ENCODE measurements around the gene UBP1.

DNA sequence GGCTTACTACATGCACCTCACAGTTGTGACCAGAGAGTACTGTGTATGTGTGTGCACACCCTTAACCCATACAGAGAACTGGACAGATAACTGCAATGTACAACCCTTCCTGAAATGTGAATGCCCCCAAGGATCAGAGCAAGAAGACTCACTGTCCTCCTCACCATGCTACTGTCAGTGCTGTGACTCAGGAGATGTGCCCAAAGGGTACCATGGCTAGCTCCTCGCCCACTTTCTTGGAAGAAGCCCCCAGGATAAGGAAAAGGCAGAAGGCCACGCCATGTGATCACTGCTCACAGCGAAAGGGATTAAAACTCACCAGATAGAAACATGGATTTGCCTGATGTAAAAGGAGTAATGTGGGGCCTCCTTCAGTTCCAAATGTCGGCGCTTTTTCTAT is 41.8 kb downstream of the UBP1 start:
- no peak for TF ChIP-seq NFIC (IDR thresholded peaks at IDR 0.05)
- no peak for TF ChIP-seq RAD21 (IDR thresholded peaks at IDR 0.05; ENCODE audit: low read depth)
- no peak for TF ChIP-seq CEBPB (IDR thresholded peaks at IDR 0.05)
- TF ChIP-seq EP300 (IDR thresholded peaks at IDR 0.05; ENCODE audit: borderline replicate concordance), result no peak
- TF ChIP-seq TAF1 (IDR thresholded peaks at IDR 0.05; ENCODE audit: low read depth), result no peak

Measured in Ishikawa (cell line).